HEK293T (cell line): ENCODE results near the gene STAG1.

ENCODE experiments used
- BHLHE40 ChIP-seq: fragments of 450-650 bp; IDR thresholded peaks from 2 replicates; pipeline ENCODE4 v1.6.1; 2016; ENCODE audit warnings: mild to moderate bottlenecking, moderate library complexity, borderline replicate concordance
- CTBP1 ChIP-seq: fragments of 450-650 bp; IDR thresholded peaks from 2 replicates; pipeline ENCODE4 v1.6.1; 2016; ENCODE audit warnings: borderline replicate concordance
- FOXA1 ChIP-seq: fragments of 450-650 bp; IDR thresholded peaks from 2 replicates; pipeline ENCODE4 v1.6.1; 2016; ENCODE audit warnings: mild to moderate bottlenecking
- L3MBTL2 ChIP-seq: fragments of 450-650 bp; conservative IDR thresholded peaks from 2 replicates; pipeline ENCODE4 v1.6.1; 2016; ENCODE audit warnings: mild to moderate bottlenecking
- TF ChIP-seq, protein P1 (sequence below): fragments of 450-650 bp; IDR thresholded peaks from 2 replicates; pipeline ENCODE4 v1.6.1; 2016

DNA sequence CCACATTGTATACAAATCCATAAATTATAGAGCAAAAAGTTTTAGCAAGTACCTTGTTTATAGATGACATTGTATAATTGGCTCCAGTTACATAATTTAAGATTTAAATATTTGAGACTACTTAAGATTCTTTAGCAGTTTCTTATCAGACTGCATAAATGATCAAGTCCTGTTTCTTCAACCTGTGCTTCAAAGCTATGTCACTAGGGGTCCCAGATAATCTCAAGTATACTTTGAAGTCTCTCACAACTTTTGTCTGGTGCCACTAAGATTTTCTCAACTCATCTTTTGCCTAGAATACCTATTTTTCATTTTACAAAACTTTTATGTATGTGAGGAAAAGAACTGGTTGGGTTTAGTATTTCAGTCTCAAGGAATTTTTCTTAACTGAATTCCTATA lies 205.5 kb downstream of the STAG1 start:
- no peak for TF ChIP-seq CTBP1
- no peak for TF ChIP-seq FOXA1
- TF ChIP-seq, protein P1, sequence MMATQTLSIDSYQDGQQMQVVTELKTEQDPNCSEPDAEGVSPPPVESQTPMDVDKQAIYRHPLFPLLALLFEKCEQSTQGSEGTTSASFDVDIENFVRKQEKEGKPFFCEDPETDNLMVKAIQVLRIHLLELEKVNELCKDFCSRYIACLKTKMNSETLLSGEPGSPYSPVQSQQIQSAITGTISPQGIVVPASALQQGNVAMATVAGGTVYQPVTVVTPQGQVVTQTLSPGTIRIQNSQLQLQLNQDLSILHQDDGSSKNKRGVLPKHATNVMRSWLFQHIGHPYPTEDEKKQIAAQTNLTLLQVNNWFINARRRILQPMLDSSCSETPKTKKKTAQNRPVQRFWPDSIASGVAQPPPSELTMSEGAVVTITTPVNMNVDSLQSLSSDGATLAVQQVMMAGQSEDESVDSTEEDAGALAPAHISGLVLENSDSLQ: no peak
- no peak for TF ChIP-seq BHLHE40
- no peak for TF ChIP-seq L3MBTL2
